ENCODE measurements around the gene ACE2. TPM values are rescaled to one million over a fixed set of nuclear protein-coding genes. Genes with fewer than 3 reads are reported as not detected.

Gene ACE2
- polyA plus RNA-seq, 1 experiment: not detected

- POLR2A ChIA-PET: no interaction called here
- H3K4me3 ChIP-seq (ENCODE audit: low read depth, low read length): no peak overlapping the region
- CTCF ChIA-PET: no interaction called here
- no peaks in the 10 kb centered on the region for H3K27me3 ChIP-seq (ENCODE audit: control insufficient read depth, insufficient read depth, low read length)
- no peak for DNase-seq (ENCODE audit: low read depth)
- no peak for TF ChIP-seq CTCF (IDR thresholded peaks at IDR 0.05; ENCODE audit: insufficient read depth, low read depth, low read length)
- H3K36me3 ChIP-seq (ENCODE audit: control insufficient read depth, insufficient read depth, low read length): no peaks in the 10 kb centered on the region
Observed at GRCh38 chrX:15616531-15616930, 15.8 kb upstream of the ACE2 start.

GRCh38 chrX:15607067-15607466, 6.3 kb upstream of the ACE2 start:
- no peaks in the 10 kb centered on the region for H3K36me3 ChIP-seq (ENCODE audit: control insufficient read depth, insufficient read depth, low read length)
- no peak for TF ChIP-seq CTCF (IDR thresholded peaks at IDR 0.05; ENCODE audit: insufficient read depth, low read depth, low read length)
- DNase-seq (ENCODE audit: low read depth): no peak
- CTCF ChIA-PET: no interaction called here
- H3K4me3 ChIP-seq (ENCODE audit: low read depth, low read length): no peak overlapping the region
- no peaks in the 10 kb centered on the region for H3K27me3 ChIP-seq (ENCODE audit: control insufficient read depth, insufficient read depth, low read length)
- POLR2A ChIA-PET: no interaction called here

DNA sequence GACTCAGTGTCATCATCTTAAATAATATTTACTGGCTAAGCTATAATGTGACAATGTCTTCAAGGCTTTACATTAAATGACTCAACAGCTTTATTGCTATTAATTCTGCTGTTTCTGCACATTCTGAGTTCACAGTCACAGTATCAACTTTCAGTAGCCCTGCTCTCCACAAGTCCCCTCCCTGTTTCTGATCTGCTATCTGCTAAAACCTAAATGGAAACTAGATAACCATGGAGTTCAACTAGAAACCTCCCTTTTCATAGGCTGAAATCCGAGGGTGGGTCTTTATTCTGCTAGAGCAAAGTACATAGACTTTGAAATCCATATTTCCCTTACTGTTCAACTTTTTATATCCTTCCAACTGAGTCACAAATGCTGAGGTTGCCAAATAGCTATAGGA, 5.4 kb upstream of the ACE2 start:
- H3K36me3 ChIP-seq (ENCODE audit: control insufficient read depth, insufficient read depth, low read length): no peaks in the 10 kb centered on the region
- POLR2A ChIA-PET: no interaction called here
- no peak for TF ChIP-seq CTCF (IDR thresholded peaks at IDR 0.05; ENCODE audit: insufficient read depth, low read depth, low read length)
- no peak overlapping the region for H3K4me3 ChIP-seq (ENCODE audit: low read depth, low read length)
- no peak for DNase-seq (ENCODE audit: low read depth)
- H3K27me3 ChIP-seq (ENCODE audit: control insufficient read depth, insufficient read depth, low read length): no peaks in the 10 kb centered on the region
- CTCF ChIA-PET: no interaction called here

GRCh38 chrX:15605226-15605625, 4.5 kb upstream of the ACE2 start:
- no peak for TF ChIP-seq CTCF (IDR thresholded peaks at IDR 0.05; ENCODE audit: insufficient read depth, low read depth, low read length)
- Histone ChIP-seq H3K27me3 (ENCODE audit: control insufficient read depth, insufficient read depth, low read length) (no peaks in the 10 kb centered on the region), H3K36me3 (ENCODE audit: control insufficient read depth, insufficient read depth, low read length) (no peaks in the 10 kb centered on the region), H3K4me3 (ENCODE audit: low read depth, low read length) (no peak overlapping the region)
- POLR2A ChIA-PET: no interaction called here
- CTCF ChIA-PET: no interaction called here
- DNase-seq (ENCODE audit: low read depth): no peak

DNA sequence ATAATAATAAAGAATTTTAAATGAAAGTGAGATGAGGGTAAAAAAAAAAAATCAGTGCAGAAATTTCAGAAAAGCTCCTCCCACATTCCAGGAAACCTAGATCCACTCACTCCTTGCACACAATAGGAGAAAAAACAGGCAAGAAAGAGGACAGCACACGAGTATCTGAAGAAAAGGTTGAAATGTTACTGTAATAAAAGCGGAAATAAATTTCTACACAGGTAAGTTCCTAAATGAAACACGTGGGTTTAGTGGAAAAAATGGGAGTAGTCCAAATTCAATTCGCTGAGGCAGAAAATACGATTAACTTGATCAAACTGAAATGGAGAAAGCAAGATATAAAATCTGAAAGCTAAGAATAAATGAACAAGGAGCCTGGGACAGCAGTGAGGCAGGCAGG, 2.0 kb upstream of the ACE2 start:
- CTCF ChIA-PET: interaction anchor here (0.6 kb wide), 1 partner anchor 421 kb away, joined by 3 read pairs; no protein-coding TSS in a partner anchor
- TF ChIP-seq CTCF (IDR thresholded peaks at IDR 0.05; ENCODE audit: insufficient read depth, low read depth, low read length): no peak
- POLR2A ChIA-PET: no interaction called here
- no peak for DNase-seq (ENCODE audit: low read depth)
- no peaks in the 10 kb centered on the region for H3K27me3 ChIP-seq (ENCODE audit: control insufficient read depth, insufficient read depth, low read length)
- no peak overlapping the region for H3K4me3 ChIP-seq (ENCODE audit: low read depth, low read length)
- no peaks in the 10 kb centered on the region for H3K36me3 ChIP-seq (ENCODE audit: control insufficient read depth, insufficient read depth, low read length)

All from BJ (cell line).